ENCODE results near the gene ADARB2.

ADARB2 gene

DNA sequence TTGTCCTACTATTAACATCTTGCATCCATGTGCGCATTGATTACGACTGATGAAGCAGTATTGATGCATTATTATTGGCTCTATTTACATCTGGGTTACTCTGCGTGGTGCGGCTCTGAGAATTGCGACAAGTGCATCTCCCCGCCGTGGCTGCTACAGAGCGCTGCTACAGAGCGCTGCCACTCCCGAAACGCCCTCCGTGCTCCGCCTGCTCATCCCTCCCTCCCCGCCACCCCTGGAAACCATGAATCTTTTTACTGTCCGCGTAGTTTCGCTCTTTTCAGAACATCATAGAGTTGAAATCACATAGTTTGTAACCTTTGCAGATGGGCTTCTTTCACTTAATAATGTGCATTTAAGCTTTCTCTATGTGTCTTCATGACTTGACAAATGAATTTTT lies 74.1 kb downstream of the ADARB2 start:
- no peak for DNase-seq (ENCODE audit: low read depth in 2 of 2)

DNA sequence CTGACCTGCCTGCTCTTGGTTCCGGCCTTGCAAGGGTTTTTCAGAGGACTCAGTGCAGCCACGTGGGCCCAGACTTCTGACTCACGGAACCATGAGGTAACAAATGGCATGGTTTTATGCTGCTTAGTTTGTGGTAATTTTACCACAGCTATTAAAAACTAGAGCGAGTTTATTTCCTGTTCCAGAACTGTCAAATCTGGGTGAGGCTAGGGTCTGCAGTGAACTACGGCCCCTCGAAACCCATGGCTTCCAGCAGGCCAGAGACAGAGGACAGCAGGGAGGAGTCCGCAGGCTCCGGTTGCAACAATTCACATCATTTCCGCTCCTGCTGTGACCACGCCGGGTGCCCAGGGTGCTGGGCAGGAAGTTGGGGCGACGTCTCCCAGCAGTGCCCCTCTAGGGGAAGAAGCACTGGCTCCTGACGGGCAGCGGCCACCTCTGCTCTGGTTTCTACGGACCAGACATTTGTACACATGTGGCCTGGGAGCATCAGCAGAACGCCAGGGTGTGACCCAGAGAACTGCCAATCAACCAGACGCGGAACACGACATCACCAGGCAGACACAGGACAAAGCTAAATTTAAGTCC lies 74.8 kb downstream of the ADARB2 start:
- DNase-seq (ENCODE audit: low read depth in 2 of 2): no peak

DNA sequence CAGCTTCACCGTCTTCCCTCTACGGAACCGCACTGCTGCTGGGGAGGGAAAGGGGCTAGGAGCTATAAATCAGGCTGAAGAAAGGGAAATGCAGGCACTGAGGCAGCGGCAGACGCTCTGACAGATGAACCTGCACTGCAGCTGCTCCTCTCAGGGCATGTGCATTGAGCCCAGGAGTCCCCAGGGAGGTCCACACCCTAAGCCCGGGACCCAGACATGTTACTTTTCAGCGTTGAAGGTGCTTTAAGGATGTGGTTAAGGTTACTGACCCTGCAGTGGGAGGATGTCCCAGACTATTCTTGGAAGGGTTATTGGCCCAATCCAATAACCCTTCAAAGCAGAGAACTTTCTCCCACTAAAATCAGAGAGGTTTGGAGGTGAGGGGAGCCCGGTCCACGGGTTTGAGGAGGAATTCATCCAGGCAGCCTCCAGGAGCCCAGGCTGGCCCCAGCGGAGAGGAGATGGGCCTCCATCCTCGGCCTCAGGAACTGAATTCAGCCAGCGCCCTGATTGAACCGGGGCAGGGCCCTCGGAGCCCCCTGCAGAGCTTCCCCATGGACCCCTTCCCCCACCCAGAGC lies 75.4 kb downstream of the ADARB2 start:
- no peak for DNase-seq (ENCODE audit: low read depth in 2 of 2)

DNA sequence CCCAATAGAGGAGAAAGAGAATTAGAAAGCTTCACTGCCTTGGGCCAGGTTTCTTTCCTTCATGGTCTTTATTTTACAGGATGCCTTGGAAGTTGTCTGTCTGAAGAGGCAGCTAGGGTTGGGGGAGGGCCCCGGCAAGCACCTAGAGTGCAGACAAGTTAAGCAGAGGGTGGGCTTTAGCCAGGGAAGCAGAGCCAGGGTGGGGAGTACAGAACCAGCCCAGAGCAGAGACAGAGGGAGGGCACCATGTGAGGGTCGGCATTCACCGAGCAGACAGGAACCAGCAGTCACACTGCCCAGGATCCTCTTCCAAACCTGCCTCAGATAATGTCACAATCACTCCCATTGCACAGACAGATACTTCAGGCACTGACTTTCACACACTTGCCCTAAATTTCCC lies 75.9 kb downstream of the ADARB2 start:
- DNase-seq (ENCODE audit: low read depth in 2 of 2): no peak

DNA sequence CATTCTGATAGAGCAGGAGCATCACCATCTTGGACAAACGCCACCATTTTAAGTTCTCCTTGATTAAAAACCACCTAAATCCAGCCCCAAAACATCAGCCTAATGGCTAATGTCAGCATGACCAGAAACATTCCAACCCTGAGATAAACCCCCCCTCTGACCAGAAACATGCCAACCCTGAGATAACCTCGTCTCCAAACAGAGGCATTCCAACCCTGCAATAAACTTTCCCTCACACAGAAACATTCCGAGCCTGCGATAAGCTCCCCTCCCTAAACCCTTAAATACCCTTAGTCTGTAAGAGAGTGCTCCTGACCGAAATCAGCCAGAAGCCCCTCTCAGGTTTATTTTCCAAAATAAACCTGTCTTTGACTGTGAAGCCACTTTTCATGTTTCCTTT lies 76.5 kb downstream of the ADARB2 start:
- DNase-seq (ENCODE audit: low read depth in 2 of 2): no peak

DNA sequence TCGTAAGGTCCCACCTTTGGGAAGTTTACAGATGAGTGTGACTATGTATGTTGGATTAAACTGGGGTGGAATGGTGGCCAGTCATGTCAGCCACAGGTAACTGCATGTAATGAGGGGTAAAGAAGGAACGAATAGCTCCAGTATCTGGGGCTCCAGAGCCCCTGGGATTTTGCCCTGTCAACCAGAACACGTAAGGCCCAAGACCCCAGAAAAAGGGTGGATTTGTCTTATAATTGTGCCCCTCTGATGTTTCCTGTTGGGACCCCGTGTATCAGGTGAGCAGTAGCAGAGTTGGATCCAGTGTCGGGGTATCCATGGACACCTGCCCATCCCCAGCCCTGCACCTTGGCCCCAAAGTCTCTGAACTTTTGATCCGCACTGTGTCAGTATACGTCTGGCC lies 76.9 kb downstream of the ADARB2 start:
- DNase-seq (ENCODE audit: low read depth in 2 of 2): no peak

DNA sequence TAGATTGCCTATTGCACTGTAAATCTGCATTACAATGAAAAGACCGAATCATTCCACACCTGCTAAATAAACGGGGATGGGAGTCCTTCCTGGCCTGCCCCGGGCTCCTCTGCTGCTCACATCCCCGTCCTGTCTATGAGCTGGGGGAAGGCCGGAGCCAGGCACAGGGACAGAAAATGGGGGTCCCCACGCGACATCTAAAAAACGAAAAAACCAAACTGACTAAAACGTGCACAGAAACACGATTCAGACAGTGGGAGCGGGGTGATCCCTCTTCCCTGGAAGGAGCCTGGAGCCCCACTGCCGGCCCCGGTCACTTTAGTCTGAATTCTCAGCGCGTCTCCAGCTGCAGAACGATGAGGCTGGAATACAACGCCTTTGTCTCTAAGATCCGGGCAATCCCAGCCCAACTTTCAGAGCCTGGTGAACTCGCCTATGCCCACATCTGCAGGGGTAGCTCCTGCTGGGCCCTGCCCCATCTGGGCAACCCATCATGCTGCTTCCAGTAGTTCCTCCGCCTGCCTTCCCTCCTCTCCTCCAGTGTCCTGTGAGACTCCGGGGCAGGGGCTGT lies 78.0 kb downstream of the ADARB2 start:
- DNase-seq (ENCODE audit: low read depth in 2 of 2): no peak

DNA sequence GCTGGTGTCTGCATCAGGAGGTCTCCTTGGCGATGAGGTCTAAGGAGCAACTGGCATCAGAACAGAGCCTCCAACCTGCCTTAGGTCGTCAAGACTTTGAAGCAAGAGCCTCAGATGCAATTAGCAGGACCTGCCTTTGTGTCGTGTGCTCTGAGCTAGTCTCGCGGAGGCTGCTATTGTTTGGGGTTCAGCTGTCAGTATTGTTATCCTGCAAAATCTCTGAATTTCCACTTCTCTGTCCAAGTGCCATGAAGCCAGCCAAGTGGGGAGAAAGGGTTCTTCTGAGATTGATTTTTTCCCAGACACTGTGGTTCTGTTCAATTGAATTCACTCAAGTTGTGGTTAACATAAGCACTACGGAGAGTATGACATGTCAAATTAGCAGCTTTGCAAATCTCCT lies 78.7 kb downstream of the ADARB2 start:
- no peak for DNase-seq (ENCODE audit: low read depth in 2 of 2)

DNA sequence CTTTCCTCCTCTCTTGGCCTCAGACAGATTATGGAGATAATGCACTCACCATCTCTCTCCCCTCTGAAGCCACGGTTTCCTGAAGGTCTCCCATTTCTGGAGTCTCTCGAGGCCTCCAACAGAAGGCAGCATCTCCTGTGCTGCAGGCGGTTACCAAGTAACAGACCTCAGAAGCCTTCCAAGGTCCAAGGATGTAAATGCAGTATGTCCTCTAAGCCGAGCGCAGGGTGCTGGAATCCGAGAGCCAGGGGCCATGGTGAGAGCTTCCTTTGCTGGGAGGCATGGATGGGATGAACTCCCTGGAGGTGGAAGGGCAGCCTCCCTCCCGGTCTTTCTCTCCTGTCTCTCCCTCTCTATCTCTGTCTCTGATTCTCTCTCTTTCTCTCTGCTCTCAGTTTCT lies 79.8 kb downstream of the ADARB2 start:
- DNase-seq (ENCODE audit: low read depth in 2 of 2): no peak

DNA sequence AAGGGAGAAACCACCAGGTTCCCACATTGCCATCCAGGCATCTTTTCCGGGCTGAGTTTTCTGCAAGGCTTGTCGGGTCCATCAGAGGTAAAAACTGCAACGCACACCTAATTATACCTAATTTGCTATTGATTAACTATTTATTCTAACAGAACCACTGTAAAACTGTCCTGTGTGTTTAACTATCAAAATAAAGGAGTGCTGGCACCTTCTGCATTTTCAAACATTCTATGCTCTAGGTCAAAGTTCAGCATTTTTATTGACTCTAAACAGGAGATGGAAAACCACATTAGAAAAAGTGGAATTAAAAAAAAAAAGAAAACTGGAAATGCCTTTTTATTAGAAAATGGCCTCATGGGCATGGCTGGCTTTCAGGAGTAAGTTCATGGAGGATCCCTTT lies 82.0 kb downstream of the ADARB2 start:
- DNase-seq (ENCODE audit: low read depth in 2 of 2): no peak

DNA sequence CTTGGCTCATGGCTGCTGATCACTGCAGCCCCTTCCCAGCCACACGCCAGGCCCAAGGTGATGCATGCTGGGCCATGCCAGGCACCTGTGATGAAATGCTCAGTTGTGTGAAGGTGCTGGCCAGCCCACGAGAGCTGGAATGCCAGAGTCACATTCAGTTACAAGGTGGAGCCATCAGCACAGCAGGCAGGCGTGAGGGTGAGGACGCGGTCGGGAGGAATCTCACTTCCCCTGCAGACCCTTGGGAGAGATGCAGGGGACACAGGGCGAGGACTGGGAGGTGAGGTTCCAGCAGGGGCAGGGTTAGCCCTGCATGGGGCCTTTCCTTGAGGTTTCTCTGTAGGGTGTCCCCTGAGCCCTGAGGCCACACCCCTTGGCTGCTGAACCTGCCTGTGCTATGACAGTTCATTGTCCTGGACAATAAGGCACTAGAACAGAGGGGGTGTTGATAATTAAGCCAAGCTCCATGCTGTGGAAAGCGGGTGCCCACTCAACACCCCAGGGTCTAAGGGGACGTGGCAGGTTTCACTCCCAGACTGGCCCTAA lies 82.4 kb downstream of the ADARB2 start:
- no peak for DNase-seq (ENCODE audit: low read depth in 2 of 2)

DNA sequence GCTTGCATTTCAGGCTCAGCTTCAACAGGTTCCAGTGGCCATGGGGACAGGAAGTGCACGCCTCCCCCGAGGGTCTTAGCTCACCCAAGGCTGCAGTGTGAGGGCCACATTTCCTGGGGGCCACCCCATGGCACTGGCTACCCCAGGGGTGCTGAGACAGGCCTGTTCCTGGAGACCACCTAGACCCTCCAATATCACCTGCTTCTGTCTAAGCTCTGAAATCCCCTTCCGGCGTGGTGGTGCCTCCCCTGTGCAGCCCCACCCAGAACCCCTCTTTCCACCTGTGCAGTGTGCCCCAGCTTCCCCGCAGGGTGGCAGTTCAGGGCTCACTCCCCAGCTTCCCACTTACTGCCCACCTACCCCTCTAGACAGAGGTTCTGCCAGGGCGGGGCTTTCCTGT lies 83.1 kb downstream of the ADARB2 start:
- no peak for DNase-seq (ENCODE audit: low read depth in 2 of 2)

DNA sequence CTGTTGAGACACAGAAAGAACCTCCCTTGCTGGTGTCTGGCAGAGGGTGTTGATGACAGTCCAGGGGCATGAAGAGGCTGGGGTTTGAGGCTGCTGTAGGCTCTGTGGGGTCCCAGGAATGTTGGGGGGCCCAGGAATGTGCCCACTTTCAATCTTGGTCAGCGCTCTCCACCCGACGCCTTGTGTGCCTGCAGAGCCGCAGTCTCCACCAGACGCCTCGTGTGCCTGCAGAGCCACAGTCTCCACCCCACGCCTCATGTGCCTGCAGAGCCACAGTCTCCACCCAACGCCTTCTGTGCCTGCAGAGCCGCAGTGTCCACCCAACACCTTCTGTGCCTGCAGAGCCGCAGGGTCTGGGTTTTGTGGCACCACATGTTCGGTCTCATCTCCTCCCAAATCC lies 84.0 kb downstream of the ADARB2 start:
- no peak for DNase-seq (ENCODE audit: low read depth in 2 of 2)

DNA sequence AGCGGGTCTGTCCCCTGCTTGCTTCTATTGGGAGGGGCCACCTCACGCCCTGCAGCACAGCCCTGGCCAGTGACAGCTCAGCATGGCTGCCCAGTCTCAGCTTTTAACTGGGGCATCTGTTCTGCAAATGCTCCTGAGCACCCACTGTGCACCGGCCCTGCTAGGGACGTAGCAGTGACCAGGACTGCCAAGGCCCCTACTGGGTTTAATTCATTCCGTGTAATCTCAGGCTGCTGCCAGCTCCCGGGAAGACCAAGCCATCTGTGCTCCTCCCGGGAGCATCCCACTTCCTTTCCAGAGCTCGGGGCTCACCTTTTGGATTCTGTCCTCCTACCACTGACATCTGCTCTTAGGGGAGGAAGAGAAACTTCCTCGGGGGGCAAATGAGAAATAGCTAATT lies 85.2 kb downstream of the ADARB2 start:
- DNase-seq (ENCODE audit: low read depth in 2 of 2): no peak

DNA sequence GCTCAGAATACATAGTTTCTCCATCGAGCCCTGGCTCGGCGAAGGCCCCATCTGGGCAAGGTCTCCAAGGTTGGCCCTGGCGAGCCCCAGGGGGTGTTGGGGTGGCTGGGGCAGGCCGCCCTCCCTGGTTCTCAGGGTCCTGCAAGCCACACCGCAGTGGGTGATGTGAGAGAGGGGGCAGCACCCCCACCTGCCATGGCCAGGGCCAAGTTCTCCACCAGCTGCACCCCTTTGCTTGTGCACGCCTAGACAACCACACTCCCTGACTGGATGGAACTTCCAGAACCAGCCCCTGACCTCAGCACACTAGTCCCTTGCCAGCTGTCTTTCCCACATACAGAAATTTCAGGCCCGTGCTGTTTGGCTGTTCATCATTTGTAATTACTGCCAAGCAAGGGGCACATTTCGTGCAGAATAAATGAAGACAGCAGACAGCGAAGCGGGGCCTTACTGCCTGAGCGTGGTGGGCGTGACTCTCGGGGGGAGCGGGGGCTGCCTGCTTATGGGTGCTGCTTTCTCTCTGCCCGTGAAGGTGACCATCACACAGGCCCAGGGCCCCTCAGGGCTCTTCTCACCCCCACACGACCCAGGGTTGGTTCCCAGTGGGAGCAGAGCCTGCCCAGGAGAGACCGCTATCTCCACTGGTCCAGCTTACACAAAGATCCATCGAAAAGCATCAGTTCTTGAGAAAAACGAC lies 85.9 kb downstream of the ADARB2 start:
- DNase-seq (ENCODE audit: low read depth in 2 of 2): no peak

DNA sequence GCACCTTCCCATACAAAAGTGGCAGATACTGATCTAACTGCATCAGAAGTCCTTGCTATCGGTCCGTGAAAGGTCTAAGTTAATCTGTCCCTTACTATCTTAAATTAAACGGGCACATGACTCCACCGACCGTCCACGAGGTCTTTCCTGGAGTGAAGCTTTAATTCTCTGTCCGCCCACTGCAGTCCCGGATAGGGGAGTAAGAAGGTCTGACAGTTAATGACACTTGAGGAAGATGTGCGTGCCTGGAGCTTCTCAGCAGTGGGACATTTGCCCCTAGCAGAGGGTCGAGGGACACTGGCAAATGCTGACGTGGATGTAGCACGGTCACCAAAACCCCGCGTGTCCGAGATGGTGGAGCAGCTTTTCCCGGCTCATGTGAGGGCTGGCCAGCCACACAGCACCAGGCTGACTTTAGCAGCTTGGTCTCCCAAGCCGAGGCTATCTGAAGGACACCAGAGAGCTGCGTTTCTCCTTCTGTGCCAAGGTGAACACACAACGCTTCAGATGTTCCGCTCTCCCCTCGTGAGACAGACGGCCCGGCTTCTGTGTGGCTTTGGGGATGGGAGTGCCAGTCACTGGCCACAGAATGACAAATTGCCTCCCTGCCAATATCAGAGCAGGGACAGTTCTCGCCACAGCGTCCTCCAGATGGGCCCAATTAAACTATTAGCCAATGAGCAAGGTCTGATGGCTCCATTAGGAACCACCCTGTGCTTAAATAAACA lies 86.6 kb downstream of the ADARB2 start:
- DNase-seq (ENCODE audit: low read depth in 2 of 2): no peak

DNA sequence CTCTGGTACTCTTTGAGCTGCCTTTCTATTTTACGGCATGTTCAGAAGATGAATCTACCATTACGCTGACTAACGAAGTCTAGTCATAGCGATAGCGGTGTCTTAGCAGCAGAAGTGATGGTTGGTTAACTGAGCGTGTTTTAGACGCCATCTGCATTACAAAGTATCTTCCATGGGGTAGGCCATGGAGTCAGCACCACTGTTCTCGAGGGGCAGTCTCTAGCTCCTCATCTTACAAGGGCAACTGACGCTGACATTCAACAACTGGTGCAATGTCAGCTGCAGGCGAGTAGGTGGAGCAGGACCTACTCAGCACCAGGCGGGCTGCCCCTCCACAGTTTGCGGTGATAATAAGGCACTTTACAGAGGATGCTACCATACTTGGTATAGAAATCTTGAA lies 88.7 kb downstream of the ADARB2 start:
- DNase-seq (ENCODE audit: low read depth in 2 of 2): no peak

DNA sequence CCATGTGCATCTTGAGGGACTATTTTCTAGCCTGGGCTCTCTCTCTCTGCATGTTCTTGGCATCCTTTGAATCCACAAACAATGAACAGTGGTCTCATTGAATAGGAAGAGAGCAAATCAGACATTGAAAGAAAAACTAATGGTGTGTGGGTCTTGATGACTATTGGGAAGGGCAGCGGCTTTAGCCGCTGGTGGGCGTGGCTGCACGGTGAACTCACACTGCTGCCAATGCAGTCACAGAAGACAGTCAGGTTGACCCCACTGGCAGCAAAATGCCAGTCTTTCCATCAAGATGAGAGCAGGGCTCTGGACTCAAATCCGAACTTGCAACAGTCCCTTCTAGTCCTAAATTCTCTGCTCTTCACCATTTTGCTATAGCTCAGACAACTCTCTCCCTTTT lies 91.0 kb downstream of the ADARB2 start:
- DNase-seq (ENCODE audit: low read depth in 2 of 2): no peak

DNA sequence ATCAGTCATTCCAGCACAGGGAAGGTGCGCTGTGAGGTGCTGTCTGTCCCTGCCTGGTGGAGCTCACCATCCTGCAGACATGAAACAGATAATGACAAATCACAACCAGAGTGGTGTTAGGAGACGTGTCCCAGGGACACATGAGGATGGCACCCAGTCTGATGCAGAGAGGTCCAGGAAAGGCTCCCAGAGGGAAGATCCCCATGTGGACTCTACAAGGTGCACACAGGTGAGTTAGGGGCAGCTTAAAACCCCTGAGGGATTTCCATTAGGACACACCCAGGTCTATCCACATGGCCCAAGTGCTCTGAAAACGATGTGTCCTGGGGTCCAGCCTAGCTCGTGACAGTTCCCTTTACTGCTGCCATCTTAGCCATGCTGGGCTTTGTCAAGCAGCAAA lies 91.4 kb downstream of the ADARB2 start:
- DNase-seq (ENCODE audit: low read depth in 2 of 2): no peak

DNA sequence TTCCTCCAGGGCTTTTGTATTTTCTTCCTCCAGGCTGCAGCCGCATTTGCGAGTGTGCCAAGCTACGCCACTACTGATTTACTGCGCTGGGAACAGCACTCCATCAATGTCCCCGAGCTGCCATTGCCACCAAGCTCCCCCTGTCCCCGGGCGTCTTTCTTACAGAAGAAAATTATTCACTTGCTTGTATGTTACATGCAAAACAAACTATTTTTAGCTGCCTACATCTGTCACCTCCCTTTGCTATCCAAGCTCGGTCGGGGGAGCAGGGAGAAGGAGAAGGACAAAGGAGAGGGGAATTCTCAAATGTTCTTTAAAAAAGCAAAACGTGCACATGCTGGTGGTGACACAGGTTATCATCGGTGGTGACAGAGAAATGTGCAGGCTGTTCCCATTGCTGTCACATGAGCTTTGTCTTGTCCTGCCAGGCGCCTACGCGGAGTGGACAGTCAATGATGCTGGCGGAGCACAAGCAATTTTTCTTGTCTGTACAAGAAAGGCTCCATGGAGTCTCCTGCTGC lies 93.1 kb downstream of the ADARB2 start:
- no peak for DNase-seq (ENCODE audit: low read depth in 2 of 2)

DNA sequence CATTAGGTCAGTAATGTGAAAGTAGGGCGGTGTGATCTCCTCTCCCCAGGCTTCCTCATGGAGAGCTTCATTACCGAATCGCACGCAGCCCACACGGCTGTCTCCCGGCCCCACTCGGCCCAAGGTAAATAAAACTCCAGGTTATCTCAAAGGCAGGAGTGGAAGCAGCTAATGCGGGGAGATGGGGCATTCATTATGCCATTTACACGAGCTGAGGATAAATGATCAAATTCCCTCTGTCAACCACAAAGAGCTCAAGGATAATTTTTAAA lies 93.5 kb downstream of the ADARB2 start:
- DNase-seq (ENCODE audit: low read depth in 2 of 2): no peak

DNA sequence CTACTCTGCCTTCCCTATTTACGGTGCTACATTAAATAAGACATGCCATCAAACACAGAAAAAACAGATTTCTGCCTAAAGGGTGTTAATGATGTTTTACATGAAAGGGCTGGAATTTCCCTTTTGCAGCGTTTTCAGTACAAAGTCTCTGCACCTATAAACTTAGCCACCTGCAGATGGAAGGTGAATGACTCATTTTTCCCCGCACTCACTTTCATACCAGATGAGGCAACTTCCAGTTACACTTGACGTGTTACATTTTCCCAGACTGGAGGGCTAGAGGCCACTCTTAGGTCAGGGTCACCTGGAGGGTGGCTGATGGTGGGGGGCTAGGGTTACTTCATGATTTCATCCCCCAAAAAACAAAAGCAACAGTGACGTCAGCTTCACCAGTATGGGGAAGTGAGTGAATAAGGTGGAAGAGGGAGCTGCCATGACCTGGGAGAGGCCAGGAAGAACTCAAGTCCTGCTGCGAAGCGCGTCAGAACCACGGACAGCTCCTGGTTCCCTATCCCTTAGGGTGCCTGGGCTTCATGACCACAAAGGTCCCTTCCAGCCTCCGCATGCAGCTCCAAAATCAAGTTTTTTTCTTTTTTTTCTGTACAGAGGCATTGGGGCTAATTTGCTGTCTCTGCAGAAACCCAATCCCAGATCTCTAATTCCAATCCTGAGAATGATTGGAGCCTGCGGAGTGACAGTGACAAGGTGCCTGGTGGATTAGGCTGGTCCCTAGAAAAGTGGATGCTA lies 94.0 kb downstream of the ADARB2 start:
- DNase-seq (ENCODE audit: low read depth in 2 of 2): no peak
